ENCODE results near the gene TRIB2. TPM values are rescaled to one million over a fixed set of nuclear protein-coding genes. Genes with fewer than 3 reads are reported as not detected.
A peak's percentile ranks its signal among the peaks of the same experiment; 100 is the strongest.

Gene TRIB2
- total RNA-seq, 1 donor from 2014 or later, result 90.9 TPM

GRCh38 chr2:12774395-12774727 is 57.6 kb downstream of the TRIB2 start:
- peaks cover 10% of the 10 kb centered on the region for H3K27me3 Mint-ChIP-seq
- H3K4me3 Mint-ChIP-seq, result peak overlapping the region; percentile 26
- H3K4me1 Mint-ChIP-seq (ENCODE audit: unreplicated experiment), result peaks cover 35% of the 10 kb centered on the region
- no peaks in the 10 kb centered on the region for H3K36me3 Mint-ChIP-seq
- no peak for TF ChIP-seq CTCF (conservative IDR thresholded peaks at IDR 0.05)
- no peak overlapping the region for H3K27ac Mint-ChIP-seq
- DNase-seq (ENCODE audit: extremely low spot score, unreplicated experiment), result no peak
- no peaks in the 10 kb centered on the region for H3K9me3 Mint-ChIP-seq

GRCh38 chr2:12776521-12776961 is 59.8 kb downstream of the TRIB2 start:
- peaks cover 6% of the 10 kb centered on the region for H3K27me3 Mint-ChIP-seq
- H3K36me3 Mint-ChIP-seq, result no peaks in the 10 kb centered on the region
- no peaks in the 10 kb centered on the region for H3K9me3 Mint-ChIP-seq
- DNase-seq (ENCODE audit: extremely low spot score, unreplicated experiment), result no peak
- H3K4me3 Mint-ChIP-seq, result no peak overlapping the region
- peaks cover 34% of the 10 kb centered on the region for H3K4me1 Mint-ChIP-seq (ENCODE audit: unreplicated experiment)
- no peak for TF ChIP-seq CTCF (conservative IDR thresholded peaks at IDR 0.05)
- no peak overlapping the region for H3K27ac Mint-ChIP-seq

GRCh38 chr2:12778369-12778768 is 61.6 kb downstream of the TRIB2 start:
- Mint-ChIP-seq H3K27me3 (peaks cover 5% of the 10 kb centered on the region), H3K4me1 (ENCODE audit: unreplicated experiment) (peaks cover 30% of the 10 kb centered on the region), H3K27ac (no peak overlapping the region), H3K9me3 (no peaks in the 10 kb centered on the region), H3K4me3 (no peak overlapping the region), H3K36me3 (no peaks in the 10 kb centered on the region)
- no peak for DNase-seq (ENCODE audit: extremely low spot score, unreplicated experiment)
- TF ChIP-seq CTCF (conservative IDR thresholded peaks at IDR 0.05), result no peak

- Mint-ChIP-seq H3K4me3 (no peak overlapping the region), H3K4me1 (ENCODE audit: unreplicated experiment) (peaks cover 24% of the 10 kb centered on the region), H3K27me3 (peaks cover 3% of the 10 kb centered on the region)
Measured at GRCh38 chr2:12778811-12779579, 62.3 kb downstream of the TRIB2 start.

GRCh38 chr2:12781329-12781728 is 64.6 kb downstream of the TRIB2 start:
- Mint-ChIP-seq H3K27me3 (peaks cover 3% of the 10 kb centered on the region), H3K27ac (no peak overlapping the region), H3K36me3 (peaks cover 1% of the 10 kb centered on the region), H3K9me3 (peaks cover 2% of the 10 kb centered on the region), H3K4me1 (ENCODE audit: unreplicated experiment) (peaks cover 12% of the 10 kb centered on the region), H3K4me3 (no peak overlapping the region)
- no peak for DNase-seq (ENCODE audit: extremely low spot score, unreplicated experiment)
- TF ChIP-seq CTCF (conservative IDR thresholded peaks at IDR 0.05), result no peak

More at GRCh38 chr2:12778811-12779579, 62.3 kb downstream of the TRIB2 start:
- TF ChIP-seq CTCF (conservative IDR thresholded peaks at IDR 0.05), result no peak
- Mint-ChIP-seq H3K27ac (no peak overlapping the region), H3K36me3 (no peaks in the 10 kb centered on the region), H3K9me3 (no peaks in the 10 kb centered on the region)
- no peak for DNase-seq (ENCODE audit: extremely low spot score, unreplicated experiment)

Measured in type B pancreatic cell (in vitro differentiated cells).